Ovary (tissue), 3 donors: ENCODE data around the gene CCDC80.

Experiments used
- EP300 ChIP-seq: sonication (generic); formaldehyde crosslinking; IDR thresholded peaks from one replicate; pipeline ENCODE4 v1.6.1; 2017; ENCODE audit warnings: antibody characterized with exemption
- POLR2A ChIP-seq: fragments of 450-650 bp; IDR thresholded peaks from one replicate; pipeline ENCODE4 v1.6.1; 2017; ENCODE audit warnings: antibody characterized with exemption, mild to moderate bottlenecking, moderate library complexity
- TF ChIP-seq, protein P1 (sequence below), 3 donors: fragments of 450-650 bp in 2 of 3; fragments of 200-600 bp in 1 of 3; IDR thresholded peaks; one replicate each; pipeline versions ENCODE4 v1.5.1 to v1.8.0; 2016 to 2022; ENCODE audit warnings: antibody characterized with exemption in 3 of 3, mild to moderate bottlenecking in 1 of 3
- donor health status: DM: no; HTN: no; CAD: no.

DNA sequence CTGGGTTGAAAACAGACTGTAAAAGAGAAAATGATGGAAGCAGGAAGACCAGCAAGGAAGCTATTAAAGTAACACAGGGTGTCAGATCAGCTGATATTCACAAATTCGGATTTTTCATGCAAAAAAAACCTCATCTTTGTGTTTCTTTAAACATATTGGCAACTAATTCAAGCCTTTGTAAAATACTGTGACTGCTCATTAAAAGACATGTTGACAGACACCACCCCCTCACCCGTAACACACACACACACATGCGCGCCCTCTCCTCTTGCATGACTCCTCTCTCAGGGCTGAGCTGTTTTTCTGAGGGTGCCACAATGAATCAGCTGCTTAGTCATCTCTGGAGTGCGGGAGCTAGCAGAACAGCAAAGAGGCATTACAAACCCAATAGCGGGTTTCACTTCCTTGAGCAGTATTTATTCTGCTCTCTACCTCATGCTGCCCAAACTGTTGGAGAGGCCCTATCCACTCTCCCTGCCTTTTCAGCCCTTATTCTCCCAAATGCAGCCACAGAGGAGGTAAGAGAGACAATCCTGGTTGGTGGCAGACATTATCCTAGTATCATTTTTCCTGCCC lies 35.8 kb upstream of the CCDC80 start:
- TF ChIP-seq, protein P1, sequence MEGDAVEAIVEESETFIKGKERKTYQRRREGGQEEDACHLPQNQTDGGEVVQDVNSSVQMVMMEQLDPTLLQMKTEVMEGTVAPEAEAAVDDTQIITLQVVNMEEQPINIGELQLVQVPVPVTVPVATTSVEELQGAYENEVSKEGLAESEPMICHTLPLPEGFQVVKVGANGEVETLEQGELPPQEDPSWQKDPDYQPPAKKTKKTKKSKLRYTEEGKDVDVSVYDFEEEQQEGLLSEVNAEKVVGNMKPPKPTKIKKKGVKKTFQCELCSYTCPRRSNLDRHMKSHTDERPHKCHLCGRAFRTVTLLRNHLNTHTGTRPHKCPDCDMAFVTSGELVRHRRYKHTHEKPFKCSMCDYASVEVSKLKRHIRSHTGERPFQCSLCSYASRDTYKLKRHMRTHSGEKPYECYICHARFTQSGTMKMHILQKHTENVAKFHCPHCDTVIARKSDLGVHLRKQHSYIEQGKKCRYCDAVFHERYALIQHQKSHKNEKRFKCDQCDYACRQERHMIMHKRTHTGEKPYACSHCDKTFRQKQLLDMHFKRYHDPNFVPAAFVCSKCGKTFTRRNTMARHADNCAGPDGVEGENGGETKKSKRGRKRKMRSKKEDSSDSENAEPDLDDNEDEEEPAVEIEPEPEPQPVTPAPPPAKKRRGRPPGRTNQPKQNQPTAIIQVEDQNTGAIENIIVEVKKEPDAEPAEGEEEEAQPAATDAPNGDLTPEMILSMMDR (IDR thresholded peaks at IDR 0.05): no peak
- TF ChIP-seq POLR2A: no peak
- TF ChIP-seq EP300: no peak
